Osteoblast (primary cell): ENCODE measurements around the gene BRAT1. TPM values are rescaled to one million over a fixed set of nuclear protein-coding genes. Genes with fewer than 3 reads are reported as not detected.

ENCODE experiments used
- DNase-seq: peaks from one replicate; pipeline ENCODE4 v3.0.0; 2011; ENCODE audit warnings: low spot score, mixed read lengths; ENCODE audit not compliant: insufficient read length; ENCODE audit errors: missing footprints
- H2AFZ ChIP-seq: 2 replicates; pipeline ENCODE4 v1.6.0; 2011; ENCODE audit warnings: mild to moderate bottlenecking, low read length
- H3K27ac ChIP-seq: 2 replicates; pipeline ENCODE4 v1.5.1; 2011; ENCODE audit warnings: mild to moderate bottlenecking, low read depth, low read length, moderate library complexity
- H3K27me3 ChIP-seq: 2 replicates; pipeline ENCODE4 v1.6.0; 2012; ENCODE audit warnings: mild to moderate bottlenecking, control low read depth, inconsistent platforms, low read length, moderate library complexity; ENCODE audit not compliant: insufficient read depth
- H3K36me3 ChIP-seq: 2 replicates; pipeline ENCODE4 v1.5.1; 2011; ENCODE audit warnings: mild to moderate bottlenecking, low read length, control low read depth, moderate library complexity; ENCODE audit not compliant: insufficient read depth
- H3K4me1 ChIP-seq: 2 replicates; pipeline ENCODE4 v1.5.1; 2011; ENCODE audit warnings: mild to moderate bottlenecking, low read length, control low read depth, moderate library complexity; ENCODE audit not compliant: insufficient read depth
- H3K4me2 ChIP-seq: 2 replicates; pipeline ENCODE4 v1.6.0; 2011; ENCODE audit warnings: mild to moderate bottlenecking, low read length; ENCODE audit not compliant: insufficient read depth
- H3K4me3 ChIP-seq: fragments of 200-600 bp; sonication (generic); 3 replicates; pipeline ENCODE4 v1.5.1; 2012; ENCODE audit warnings: mild to moderate bottlenecking, low read length, inconsistent platforms; ENCODE audit not compliant: insufficient read depth
- H3K79me2 ChIP-seq: 2 replicates; pipeline ENCODE4 v1.6.0; 2012; ENCODE audit warnings: mild to moderate bottlenecking, low read length, control low read depth, inconsistent platforms; ENCODE audit not compliant: insufficient read depth
- H3K9me3 ChIP-seq: 2 replicates; pipeline ENCODE4 v1.5.1; 2011; ENCODE audit warnings: low read depth, low read length, control low read depth
- H4K20me1 ChIP-seq: 2 replicates; pipeline ENCODE4 v1.6.0; 2012; ENCODE audit warnings: mild to moderate bottlenecking, low read length, control low read depth; ENCODE audit not compliant: insufficient read depth
- CTCF ChIP-seq: IDR thresholded peaks from 2 replicates; pipeline ENCODE4 v1.5.1; 2011; ENCODE audit warnings: mild to moderate bottlenecking, low read depth, low read length, moderate library complexity; ENCODE audit errors: extremely low read depth
- total RNA-seq: library from RNA; depleted of rRNA; stranded (reverse); fragments of >200 nt; gene quantifications from 2 replicates; pipeline ENCODE4 v1.2.3, GENCODE V29; 2012

BRAT1 gene
- total RNA-seq, 1 donor, result 28.2 TPM

DNA sequence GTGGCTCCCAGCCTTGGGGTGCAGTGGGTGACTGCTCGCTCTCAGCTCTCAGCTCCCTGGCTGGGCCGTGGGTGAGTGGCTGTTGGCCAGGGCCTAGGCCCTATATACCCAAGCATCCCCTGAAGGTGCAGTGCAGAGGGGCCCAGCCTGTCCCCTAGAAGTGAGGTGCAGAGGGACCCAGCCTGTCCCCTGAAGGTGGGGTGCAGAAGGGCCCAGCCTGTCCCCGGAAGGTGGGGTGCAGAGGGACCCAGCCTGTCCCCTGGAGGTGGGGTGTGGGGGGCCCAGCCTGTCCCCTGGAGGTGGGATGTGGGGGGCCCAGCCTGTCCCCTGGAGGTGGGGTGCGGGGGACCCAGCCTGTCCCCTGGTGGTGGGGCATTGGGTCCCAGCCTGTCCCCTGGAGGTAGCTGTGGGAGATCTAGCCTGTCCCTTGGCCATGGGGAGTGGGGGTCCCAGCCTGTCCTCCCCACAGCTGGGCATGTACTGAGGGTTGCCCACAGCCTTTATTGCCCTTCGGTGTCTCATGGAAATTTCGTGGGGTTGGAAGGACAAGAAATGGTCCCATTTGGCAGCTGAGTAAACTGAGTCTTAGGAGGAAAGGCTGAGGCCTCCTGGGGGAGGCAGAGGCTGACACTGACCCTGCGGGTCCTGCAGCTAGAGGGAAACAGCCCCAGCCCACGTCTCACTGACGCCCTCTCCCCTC lies 53.2 kb downstream of the BRAT1 start:
- Histone ChIP-seq H3K36me3 (no peaks in the 10 kb centered on the region), H3K4me3 (no peak overlapping the region), H3K27me3 (no peaks in the 10 kb centered on the region), H3K27ac (no peak overlapping the region), H3K9me3 (no peaks in the 10 kb centered on the region), H3K79me2 (no peaks in the 10 kb centered on the region), H2AFZ (no peak overlapping the region), H3K4me1 (peaks cover 11% of the 10 kb centered on the region), H4K20me1 (no peaks in the 10 kb centered on the region), H3K4me2 (no peak overlapping the region)
- no peak for DNase-seq
- no peak for TF ChIP-seq CTCF

DNA sequence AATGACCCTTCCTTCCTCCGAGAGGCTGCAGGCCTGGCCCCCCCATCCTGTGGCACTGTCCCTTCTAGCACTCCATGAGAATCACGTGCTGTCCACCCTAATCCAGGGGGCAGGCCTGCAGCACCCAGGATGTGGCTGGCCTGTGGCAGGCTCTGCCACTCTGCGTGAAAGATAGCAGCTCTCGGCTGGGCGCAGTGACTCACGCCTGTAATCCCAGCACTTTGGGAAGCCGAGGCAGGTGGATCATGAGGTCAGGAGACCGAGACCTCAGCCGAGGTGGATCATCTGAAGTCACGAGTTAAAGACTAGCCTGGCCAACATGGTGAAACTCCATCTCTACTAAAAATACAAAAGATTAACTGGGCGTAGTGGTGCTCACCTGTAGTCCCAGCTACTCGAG lies 54.6 kb downstream of the BRAT1 start:
- Histone ChIP-seq H2AFZ (no peak overlapping the region), H3K9me3 (no peaks in the 10 kb centered on the region), H3K27me3 (no peaks in the 10 kb centered on the region), H4K20me1 (no peaks in the 10 kb centered on the region), H3K4me3 (no peak overlapping the region), H3K36me3 (no peaks in the 10 kb centered on the region), H3K4me1 (peaks cover 11% of the 10 kb centered on the region), H3K27ac (no peak overlapping the region), H3K4me2 (no peak overlapping the region), H3K79me2 (no peaks in the 10 kb centered on the region)
- no peak for TF ChIP-seq CTCF
- DNase-seq, result no peak

DNA sequence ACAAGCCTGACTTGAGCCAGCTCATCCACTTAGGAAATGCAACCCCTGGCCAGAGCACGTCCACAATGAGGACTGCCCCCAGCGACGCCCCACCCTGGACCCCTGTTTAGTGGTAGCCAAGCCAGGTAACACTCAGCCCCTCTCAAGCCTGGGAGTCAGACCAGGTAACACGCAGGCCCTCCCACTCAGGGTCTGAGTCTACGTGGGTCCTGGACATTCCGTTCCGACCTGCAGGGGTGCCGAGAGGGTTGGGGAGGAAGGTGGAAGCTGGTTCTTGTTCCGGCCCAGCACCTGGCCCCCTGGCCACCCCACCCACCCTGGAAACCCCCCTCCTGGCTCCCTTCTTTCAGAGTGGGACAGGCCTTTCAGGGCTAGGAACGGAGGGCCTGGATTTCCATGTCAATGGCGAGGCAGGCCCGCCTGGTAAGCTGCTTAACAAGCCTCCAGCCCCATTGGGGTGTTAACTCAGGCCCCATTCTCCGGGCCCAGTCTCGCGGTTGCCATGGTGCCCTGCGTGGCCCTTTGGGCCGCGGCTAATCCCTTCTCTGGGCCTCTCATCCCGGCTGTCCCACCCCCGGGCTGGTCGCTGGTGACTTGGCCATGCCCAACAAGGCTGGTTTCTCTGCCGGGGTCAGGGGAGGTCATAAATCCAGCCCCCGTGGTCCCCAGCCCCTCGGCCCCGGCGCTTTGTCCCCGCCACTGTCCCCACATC lies 55.4 kb downstream of the BRAT1 start:
- no peak for TF ChIP-seq CTCF
- DNase-seq, result no peak
- H3K79me2 ChIP-seq, result no peaks in the 10 kb centered on the region
- no peak overlapping the region for H3K4me2 ChIP-seq
- no peaks in the 10 kb centered on the region for H3K9me3 ChIP-seq
- H3K4me3 ChIP-seq, result no peak overlapping the region
- H2AFZ ChIP-seq, result no peak overlapping the region
- no peaks in the 10 kb centered on the region for H3K27me3 ChIP-seq
- H4K20me1 ChIP-seq, result no peaks in the 10 kb centered on the region
- no peak overlapping the region for H3K27ac ChIP-seq
- no peaks in the 10 kb centered on the region for H3K36me3 ChIP-seq
- H3K4me1 ChIP-seq, result peaks cover 11% of the 10 kb centered on the region

DNA sequence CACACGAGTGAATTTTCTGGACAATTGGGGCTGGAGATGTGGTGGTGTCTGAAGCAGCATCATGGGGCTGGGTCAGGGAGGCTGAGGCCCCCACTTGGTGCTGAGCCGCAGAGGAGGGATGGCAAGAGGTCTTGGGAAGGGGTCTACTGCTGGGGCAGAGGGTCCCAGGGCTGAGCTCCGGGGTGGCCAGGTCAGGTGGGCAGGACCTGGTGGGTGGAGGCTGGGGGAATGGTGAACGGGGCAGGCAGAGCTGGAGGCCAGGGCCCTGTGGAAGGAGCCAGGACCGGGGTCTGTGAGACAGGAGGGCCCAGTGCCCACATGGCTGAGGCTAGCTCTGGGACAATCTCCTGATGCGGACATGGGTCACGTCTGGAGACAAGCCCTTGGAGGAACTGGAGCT lies 56.1 kb downstream of the BRAT1 start:
- TF ChIP-seq CTCF, result no peak
- H3K36me3 ChIP-seq, result no peaks in the 10 kb centered on the region
- H2AFZ ChIP-seq, result no peak overlapping the region
- no peaks in the 10 kb centered on the region for H4K20me1 ChIP-seq
- no peak for DNase-seq
- peaks cover 11% of the 10 kb centered on the region for H3K4me1 ChIP-seq
- H3K9me3 ChIP-seq, result no peaks in the 10 kb centered on the region
- no peak overlapping the region for H3K4me3 ChIP-seq
- H3K79me2 ChIP-seq, result no peaks in the 10 kb centered on the region
- no peaks in the 10 kb centered on the region for H3K27me3 ChIP-seq
- H3K27ac ChIP-seq, result no peak overlapping the region
- H3K4me2 ChIP-seq, result no peak overlapping the region
